GM10248 (cell line): ENCODE measurements around the gene TKT.

Experiments used
- CTCF ChIA-PET: fragments of 300-600 bp; sonication (Branson Sonifier 250); formaldehyde crosslinking; extraction: SDS; loops from one replicate; lab custom pipeline; 2021; ENCODE audit warnings: antibody characterized with exemption; lab: Yijun Ruan, JAX
- POLR2A ChIA-PET: fragments of 350-650 bp; sonication (Branson Sonifier 250); formaldehyde crosslinking; extraction: SDS; loops from one replicate; lab custom pipeline; 2020; ENCODE audit warnings: antibody characterized with exemption; lab: Yijun Ruan, JAX
- DNase-seq: peaks from one replicate; pipeline ENCODE4 v3.0.0; 2012; ENCODE audit errors: extremely low spot score
- TF ChIP-seq, protein P1 (sequence below): IDR thresholded peaks from 2 replicates; pipeline ENCODE4 v1.5.1; 2012; ENCODE audit warnings: mild to moderate bottlenecking, low read depth; ENCODE audit errors: extremely low read depth, missing control alignments, control extremely low read depth

The TKT gene

DNA sequence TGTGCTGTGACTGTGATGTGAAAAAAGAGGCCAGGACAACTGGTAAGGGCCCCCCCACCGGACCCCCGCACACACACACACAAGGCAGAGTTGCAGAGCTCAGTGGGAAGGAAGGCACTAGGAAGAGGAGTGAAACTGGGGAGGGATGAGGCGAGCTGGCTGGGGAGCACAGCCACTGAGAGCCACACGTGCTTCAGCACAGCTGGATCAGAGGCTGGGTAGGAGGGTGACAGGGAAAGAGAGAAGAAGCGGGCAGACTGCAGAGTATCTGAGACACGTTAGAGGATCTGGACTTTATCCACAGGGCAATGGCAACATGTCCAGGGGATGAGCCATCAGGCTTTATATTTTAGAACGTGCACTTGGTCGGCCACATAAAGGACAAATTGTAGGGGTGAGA lies 38.0 kb upstream of the TKT start:
- POLR2A ChIA-PET: no interaction called here
- no peak for DNase-seq
- CTCF ChIA-PET: interaction anchor here (0.7 kb wide), 1 partner anchor 23 kb away, joined by 3 read pairs; no protein-coding TSS in a partner anchor
- TF ChIP-seq, protein P1, sequence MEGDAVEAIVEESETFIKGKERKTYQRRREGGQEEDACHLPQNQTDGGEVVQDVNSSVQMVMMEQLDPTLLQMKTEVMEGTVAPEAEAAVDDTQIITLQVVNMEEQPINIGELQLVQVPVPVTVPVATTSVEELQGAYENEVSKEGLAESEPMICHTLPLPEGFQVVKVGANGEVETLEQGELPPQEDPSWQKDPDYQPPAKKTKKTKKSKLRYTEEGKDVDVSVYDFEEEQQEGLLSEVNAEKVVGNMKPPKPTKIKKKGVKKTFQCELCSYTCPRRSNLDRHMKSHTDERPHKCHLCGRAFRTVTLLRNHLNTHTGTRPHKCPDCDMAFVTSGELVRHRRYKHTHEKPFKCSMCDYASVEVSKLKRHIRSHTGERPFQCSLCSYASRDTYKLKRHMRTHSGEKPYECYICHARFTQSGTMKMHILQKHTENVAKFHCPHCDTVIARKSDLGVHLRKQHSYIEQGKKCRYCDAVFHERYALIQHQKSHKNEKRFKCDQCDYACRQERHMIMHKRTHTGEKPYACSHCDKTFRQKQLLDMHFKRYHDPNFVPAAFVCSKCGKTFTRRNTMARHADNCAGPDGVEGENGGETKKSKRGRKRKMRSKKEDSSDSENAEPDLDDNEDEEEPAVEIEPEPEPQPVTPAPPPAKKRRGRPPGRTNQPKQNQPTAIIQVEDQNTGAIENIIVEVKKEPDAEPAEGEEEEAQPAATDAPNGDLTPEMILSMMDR: no peak

DNA sequence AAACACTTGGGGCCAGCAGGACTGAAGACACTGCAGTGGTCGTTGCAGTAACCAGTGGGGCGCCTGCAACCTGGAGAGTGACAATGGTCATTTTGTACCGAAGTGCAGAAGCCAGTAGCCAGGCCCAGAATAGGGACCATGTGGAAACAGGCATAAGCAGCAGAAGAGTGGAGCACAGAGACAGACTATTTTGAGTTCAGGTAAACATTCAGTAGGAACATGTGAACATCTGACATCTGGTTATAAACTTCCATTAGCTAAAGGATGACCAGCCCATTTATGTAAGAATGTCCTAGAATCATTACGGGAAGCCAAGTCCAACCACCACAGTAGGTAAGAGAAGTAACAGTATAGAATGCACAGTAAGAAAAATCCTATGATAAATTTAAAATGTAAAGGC lies 32.4 kb upstream of the TKT start:
- CTCF ChIA-PET: interaction anchor here (1.1 to 1.7 kb wide), 3 partner anchors 11 to 92 kb away, joined by 3 to 8 read pairs (median 3); no protein-coding TSS in a partner anchor
- POLR2A ChIA-PET: no interaction called here
- DNase-seq: no peak
- TF ChIP-seq, protein P1: no peak

DNA sequence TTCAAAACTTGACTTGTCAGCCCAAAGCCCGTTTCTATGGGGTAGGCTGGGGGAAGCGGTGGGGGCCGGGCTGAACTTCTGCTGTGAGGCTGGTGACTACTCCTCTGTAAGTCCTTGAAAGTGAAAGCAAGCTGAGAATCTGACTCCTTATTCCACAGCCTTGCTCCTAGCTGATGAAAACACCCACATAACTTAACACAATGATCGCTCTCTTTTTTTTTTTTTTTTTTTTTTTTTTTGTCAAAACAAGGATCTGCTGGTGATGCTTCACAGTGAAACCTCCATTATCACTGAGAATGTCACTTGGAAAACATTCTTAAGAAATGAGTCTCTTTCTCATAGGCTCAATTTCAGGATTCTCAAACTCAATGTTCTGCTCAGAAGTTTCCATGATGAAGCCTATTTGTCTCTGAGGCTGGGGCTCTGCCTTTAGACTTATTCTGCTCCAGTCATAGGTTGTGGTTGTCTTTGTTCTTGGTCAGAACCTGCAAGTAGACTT lies 31.4 kb upstream of the TKT start:
- DNase-seq: no peak
- TF ChIP-seq, protein P1: no peak
- POLR2A ChIA-PET: interaction anchor here (0.5 kb wide), 1 partner anchor 22 kb away, joined by 4 read pairs; no protein-coding TSS in a partner anchor
- CTCF ChIA-PET: interaction anchor here (1.1 to 1.9 kb wide), 4 partner anchors 9 to 91 kb away, joined by 3 to 9 read pairs (median 6); no protein-coding TSS in a partner anchor

DNA sequence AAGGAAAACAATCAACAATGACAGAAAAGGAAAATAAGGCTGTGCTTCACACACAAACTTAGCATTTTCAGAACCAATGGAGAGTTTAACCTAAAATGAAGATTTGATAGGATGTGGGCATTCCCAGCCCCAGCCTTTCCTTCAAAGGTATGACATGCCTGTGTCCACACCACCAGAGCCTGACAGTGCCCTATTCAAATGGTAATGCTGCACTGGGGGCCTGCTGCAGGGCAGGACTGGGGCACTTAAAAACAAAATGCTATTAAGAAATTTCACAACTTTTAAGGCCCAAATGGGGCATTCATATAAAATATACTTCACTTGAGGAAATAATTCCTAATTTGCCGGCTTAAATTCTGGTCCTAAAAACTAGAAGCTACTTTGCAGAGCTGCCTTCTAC lies 30.9 kb upstream of the TKT start:
- no peak for DNase-seq
- TF ChIP-seq, protein P1: no peak
- ChIA-PET CTCF (interaction anchor here (1.1 to 1.9 kb wide), 4 partner anchors 9 to 90 kb away, joined by 3 to 9 read pairs (median 6); no protein-coding TSS in a partner anchor), POLR2A (no interaction called here)

DNA sequence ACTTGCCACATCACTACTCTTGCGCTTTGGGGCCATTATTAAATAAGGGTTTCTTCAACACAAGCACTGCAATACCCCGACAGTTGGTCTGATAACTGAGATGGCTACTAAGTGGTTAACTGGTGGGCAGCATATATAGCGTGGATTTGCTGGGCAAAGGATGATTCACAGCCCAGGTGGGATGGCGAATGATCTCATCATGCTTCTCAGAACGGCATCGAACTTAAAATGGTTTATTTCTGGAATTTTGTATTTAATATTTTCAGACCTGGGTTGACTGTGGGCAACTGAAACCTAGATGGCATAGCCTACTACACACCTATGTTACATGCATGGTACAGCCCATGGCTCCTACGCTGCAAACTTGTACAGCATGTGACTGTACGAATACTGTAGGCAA lies 26.8 kb upstream of the TKT start:
- ChIA-PET CTCF (no interaction called here), POLR2A (no interaction called here)
- TF ChIP-seq, protein P1: no peak
- DNase-seq: no peak

DNA sequence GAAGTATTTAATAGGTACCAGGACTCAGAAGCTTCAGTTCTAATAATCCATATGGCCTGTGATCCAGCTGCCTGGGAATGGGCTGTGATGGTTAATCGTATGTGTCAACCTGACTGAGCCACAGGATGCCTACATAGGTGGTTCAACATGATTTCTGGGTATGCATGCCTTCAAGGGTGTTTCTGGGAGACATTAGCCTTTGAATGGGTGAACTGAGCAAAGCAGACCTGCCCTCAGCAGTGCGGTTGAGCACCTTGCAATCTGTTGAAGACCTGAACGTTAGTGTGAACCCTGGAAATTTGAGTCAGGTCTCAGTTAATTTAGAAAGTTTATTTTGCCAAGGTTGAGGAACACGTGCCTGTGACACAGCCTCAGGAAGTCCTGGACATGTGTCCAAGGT lies 22.8 kb upstream of the TKT start:
- TF ChIP-seq, protein P1: no peak
- DNase-seq: no peak
- CTCF ChIA-PET: interaction anchor here (0.9 kb wide), 1 partner anchor 56 kb away, joined by 3 read pairs; no protein-coding TSS in a partner anchor
- POLR2A ChIA-PET: no interaction called here
